K562 (cell line): ENCODE measurements around the gene LATS1. TPM values are rescaled to one million over a fixed set of nuclear protein-coding genes. Genes with fewer than 3 reads are reported as not detected.

Experiments
- ATAC-seq: fragments of 200-7000 bp; cut with Tn5 transposase; 3 replicates; pipeline ENCODE4 v1.9.1; 2020; ENCODE audit warnings: moderate library complexity
- BruUV-seq: library from RNA; stranded (reverse); fragments of 400-500 nt; replicated peaks from 2 replicates; lab custom pipeline; 2021; lab: Mats Ljungman, UMichigan
- CTCF ChIA-PET: fragments of 300-600 bp; formaldehyde crosslinking; extraction: SDS; loops from one replicate; lab custom pipeline; 2021; ENCODE audit warnings: low intra/inter-chr PET ratio; lab: Yijun Ruan, JAX
- POLR2A ChIA-PET: fragments of 300-600, 350-650 bp; sonication (Branson Sonifier 250); formaldehyde crosslinking; extraction: SDS; loops from one replicate; lab custom pipeline; 2021; ENCODE audit warnings: antibody characterized with exemption, inconsistent platforms; lab: Yijun Ruan, JAX
- DNase-seq, 4 experiments: peaks; one replicate each; pipeline versions ENCODE4 v3.0.0 to v3.0.0-alpha.2; 2011 to 2018; ENCODE audit warnings: low spot score in 3 of 4, mixed read lengths in 3 of 4; ENCODE audit errors: extremely low read depth in 1 of 4
- FAIRE-seq: peaks from 2 replicates; lab custom pipeline; 2011; peaks lifted over from hg19 to GRCh38; lab: Jason Lieb, UNC
- H2AFZ ChIP-seq: 2 replicates; pipeline ENCODE4 v1.6.0; 2011; ENCODE audit warnings: low read depth, low read length, control low read depth, inconsistent platforms
- H3K27ac ChIP-seq: fragments of 200-600 bp; 3 replicates; pipeline ENCODE4 v1.8.0; 2011; ENCODE audit warnings: low read depth, mild to moderate bottlenecking, control low read depth, inconsistent platforms, low read length, moderate library complexity, mixed read lengths; ENCODE audit errors: extremely low read depth
- H3K27me3 ChIP-seq, 2 experiments: fragments of 300-600 bp in 1 of 2; 2 replicates in 1 of 2; 3 replicates in 1 of 2; pipeline versions ENCODE4 v1.6.0 to v1.8.0; 2011; ENCODE audit warnings: inconsistent platforms in 2 of 2, low read length in 2 of 2, mild to moderate bottlenecking in 1 of 2, mixed read lengths in 1 of 2, moderate library complexity in 1 of 2; ENCODE audit not compliant: control insufficient read depth in 2 of 2, insufficient read depth in 2 of 2
- H3K36me3 ChIP-seq: fragments of 300-600 bp; 3 replicates; pipeline ENCODE4 v1.8.0; 2011; ENCODE audit warnings: mild to moderate bottlenecking, low read length, inconsistent platforms; ENCODE audit not compliant: control insufficient read depth, insufficient read depth
- H3K4me1 ChIP-seq, 2 experiments: fragments of 200-600 bp in 1 of 2; replicated peaks in 1 of 2; 2 replicates in 1 of 2; 3 replicates in 1 of 2; pipeline versions ENCODE4 v1.5.1 to v1.8.0; 2011; ENCODE audit warnings: inconsistent platforms in 2 of 2, low read length in 2 of 2, mild to moderate bottlenecking in 1 of 2, mixed read lengths in 1 of 2, moderate library complexity in 1 of 2; ENCODE audit not compliant: control insufficient read depth in 2 of 2, insufficient read depth in 2 of 2
- H3K4me2 ChIP-seq: 2 replicates; pipeline ENCODE4 v1.6.1; 2011; ENCODE audit warnings: low read length, control low read depth, inconsistent platforms, mixed read lengths; ENCODE audit not compliant: insufficient read depth
- H3K4me3 ChIP-seq: fragments of 200-600 bp; sonication (generic), shearing (Covaris generic); 2 replicates; pipeline ENCODE4 v1.5.1; 2016; ENCODE audit warnings: control low read depth, inconsistent platforms
- H3K79me2 ChIP-seq: fragments of 200-600 bp; 3 replicates; pipeline ENCODE4 v1.8.0; 2011; ENCODE audit warnings: low read length, inconsistent platforms; ENCODE audit not compliant: control insufficient read depth, insufficient read depth
- H3K9ac ChIP-seq, 2 experiments: 2 replicates each; pipeline versions ENCODE4 v1.6.0 to v1.6.1; 2011; ENCODE audit warnings: low read depth in 2 of 2, low read length in 2 of 2, control low read depth in 1 of 2, inconsistent platforms in 1 of 2, mild to moderate bottlenecking in 1 of 2, mixed read lengths in 1 of 2; ENCODE audit not compliant: insufficient read depth in 1 of 2
- H3K9me1 ChIP-seq: one replicate; pipeline ENCODE4 v1.6.0; 2011; ENCODE audit warnings: inconsistent platforms, mild to moderate bottlenecking, low read length, moderate library complexity; ENCODE audit not compliant: control insufficient read depth, insufficient read depth
- H3K9me3 ChIP-seq: replicated peaks from 2 replicates; pipeline ENCODE4 v1.5.1; 2011; ENCODE audit warnings: low read depth, low read length, inconsistent platforms; ENCODE audit not compliant: control insufficient read depth, insufficient read depth
- H4K20me1 ChIP-seq: replicated peaks from 2 replicates; pipeline ENCODE4 v1.6.1; 2011; ENCODE audit warnings: low read length, inconsistent platforms, mixed read lengths; ENCODE audit not compliant: control insufficient read depth, insufficient read depth
- CC2D1A ChIP-seq: fragments of 450-650 bp; IDR thresholded peaks from 2 replicates; pipeline ENCODE4 v1.6.1; 2017; ENCODE audit warnings: mild to moderate bottlenecking
- CEBPG ChIP-seq, 3 experiments: fragments of 200-800 bp in 1 of 3; sonication (Bioruptor generic) in 1 of 3; sonication (generic) in 1 of 3; formaldehyde crosslinking in 1 of 3; IDR thresholded peaks in 2 of 3; conservative IDR thresholded peaks in 1 of 3; 2 replicates each; pipeline versions ENCODE4 v1.6.1 to v1.8.0; 2016 to 2022; ENCODE audit warnings: missing compliant biosample characterization in 2 of 3, missing genetic modification characterization in 2 of 3, mild to moderate bottlenecking in 1 of 3, missing genetic modification reagents in 1 of 3
- CHAMP1 ChIP-seq: fragments of 450-650 bp; IDR thresholded peaks from 2 replicates; pipeline ENCODE4 v1.6.1; 2016; ENCODE audit warnings: mild to moderate bottlenecking
- CHD2 ChIP-seq: IDR thresholded peaks from 2 replicates; pipeline ENCODE4 v1.6.1; 2011; ENCODE audit warnings: low read depth, low read length
- ELF1 ChIP-seq: fragments of 200-800 bp; sonication (Bioruptor generic); IDR thresholded peaks from 2 replicates; pipeline ENCODE4 v1.6.1; 2016; ENCODE audit warnings: missing genetic modification characterization, missing compliant biosample characterization
- FOXM1 ChIP-seq, 2 experiments: fragments of 450-650 bp in 1 of 2; sonication (generic) in 1 of 2; formaldehyde crosslinking in 1 of 2; IDR thresholded peaks; 2 replicates each; pipeline versions ENCODE4 v1.6.1 to v1.9.0; 2017 to 2022; ENCODE audit warnings: low read depth in 2 of 2, mild to moderate bottlenecking in 2 of 2, missing genetic modification reagents in 1 of 2, moderate library complexity in 1 of 2
- NFATC3 ChIP-seq: fragments of 450-650 bp; IDR thresholded peaks from 2 replicates; pipeline ENCODE4 v1.6.1; 2017; ENCODE audit warnings: mild to moderate bottlenecking
- PHB ChIP-seq: fragments of 250-450 bp; sonication (Bioruptor Pico); IDR thresholded peaks from 2 replicates; pipeline ENCODE4 v1.5.0; 2021
- PRMT5 ChIP-seq: sonication (generic); formaldehyde crosslinking; IDR thresholded peaks from 2 replicates; pipeline ENCODE4 v1.5.0; 2020; ENCODE audit warnings: missing genetic modification reagents
- RBM14 ChIP-seq: fragments of 200-400 bp; formaldehyde crosslinking; IDR thresholded peaks from 2 replicates; pipeline ENCODE4 v1.6.1; 2018; ENCODE audit warnings: low read depth, mild to moderate bottlenecking, low read length, moderate library complexity, borderline replicate concordance; ENCODE audit not compliant: insufficient read depth
- RBM15 ChIP-seq: fragments of 200-400 bp; formaldehyde crosslinking; IDR thresholded peaks from 2 replicates; pipeline ENCODE4 v1.6.1; 2018; ENCODE audit warnings: mild to moderate bottlenecking, low read length, moderate library complexity; ENCODE audit not compliant: insufficient read depth
- SMARCB1 ChIP-seq: IDR thresholded peaks from 2 replicates; pipeline ENCODE4 v1.6.1; 2011; ENCODE audit warnings: improper control_type of control experiment, low read depth; ENCODE audit not compliant: insufficient read length
- SRF ChIP-seq, 2 experiments: fragments of 250-450, 450-650 bp in 1 of 2; sonication (Bioruptor Pico) in 1 of 2; sonication (generic) in 1 of 2; formaldehyde crosslinking; IDR thresholded peaks; 2 replicates each; pipeline versions ENCODE4 v1.5.0 to v1.5.1; 2020 to 2022; ENCODE audit warnings: mild to moderate bottlenecking in 1 of 2, missing genetic modification reagents in 1 of 2
- TFE3 ChIP-seq: fragments of 450-650 bp; formaldehyde crosslinking; IDR thresholded peaks from 2 replicates; pipeline ENCODE4 v1.4.0; 2020; ENCODE audit warnings: mild to moderate bottlenecking, mixed read lengths
- YY1 ChIP-seq, 3 experiments: IDR thresholded peaks; 2 replicates each; pipeline ENCODE4 v1.6.1; 2011; ENCODE audit warnings: low read length in 2 of 3, mild to moderate bottlenecking in 2 of 3, moderate library complexity in 2 of 3, borderline replicate concordance in 1 of 3, control low read depth in 1 of 3, low read depth in 1 of 3; ENCODE audit not compliant: insufficient read depth in 3 of 3, insufficient replicate concordance in 2 of 3, control insufficient read depth in 1 of 3, insufficient read length in 1 of 3; ENCODE audit errors: extremely low read depth in 1 of 3
- ZFP1 ChIP-seq: fragments of 450-650 bp; formaldehyde crosslinking; IDR thresholded peaks from 2 replicates; pipeline ENCODE4 v1.4.0; 2020; ENCODE audit warnings: mild to moderate bottlenecking, mixed read lengths
- ZNF778 ChIP-seq: fragments of 450-650 bp; formaldehyde crosslinking; IDR thresholded peaks from 2 replicates; pipeline ENCODE4 v1.4.0; 2020; ENCODE audit warnings: mild to moderate bottlenecking, moderate library complexity
- WGBS: fragments of 100-300 bp; shearing (Covaris generic); methylation state at CpG from one replicate; pipeline ENCODE4 v1.1.6; 2016; ENCODE audit warnings: low coverage, mixed read lengths; ENCODE audit not compliant: insufficient coverage; ENCODE audit errors: missing lambda C conversion rate; 5-methylcytosine and 5-hydroxymethylcytosine counted together
- in situ Hi-C: fragments of 300-500 bp; cut with MboI; formaldehyde crosslinking; loops from 4 replicates; pipeline ENCODE4 v1.15.0; 2018; ENCODE audit warnings: inconsistent platforms, mixed read lengths
- intact Hi-C: fragments of 100-400 bp; cut with micrococcal nuclease; formaldehyde crosslinking; loops from 2 replicates; pipeline ENCODE4 v1.14.2; 2022
- polyA plus RNA-seq, 8 experiments: library from polyadenylated mRNA; depleted of rRNA in 4 of 8; stranded (reverse) in 5 of 8; unstranded in 3 of 8; fragments of >200 nt; fragmentation: Nextera tagmentation in 2 of 8; fragmentation: Illumina TruSeq in 1 of 8; extraction: Ambion mirVana in 2 of 8; extraction: Trizol in 1 of 8; gene quantifications; 2 replicates each; pipeline versions ENCODE4 v1.2.1 to v1.2.3, GENCODE V29; 2011 to 2014; ENCODE audit warnings: inconsistent platforms in 1 of 8, missing spikeins in 1 of 8
- total RNA-seq, 7 experiments: library from RNA; depleted of rRNA in 6 of 7; stranded (reverse); fragments of >200 nt in 6 of 7; fragmentation: Illumina TruSeq in 2 of 7; extraction: Trizol in 2 of 7; gene quantifications; 2 replicates each; pipeline versions ENCODE4 v1.2.1 to v1.2.3, GENCODE V29; 2011 to 2021; ENCODE audit warnings: low replicate concordance in 1 of 7

LATS1 gene
- total and polyA plus RNA-seq, 9 of the 15 experiments (the other 6 are each of a cell fraction or from before 2014, with no cell fraction given), result 5.0 to 36.3 (median 18.4) TPM

- no peak for DNase-seq
- in situ Hi-C loops, result no loop called here
- H3K4me2 ChIP-seq, result no peak overlapping the region
- FAIRE-seq, result no peak
- POLR2A ChIA-PET, result interaction anchor here (1.0 kb wide), 1 partner anchor 15 kb away, joined by 3 read pairs; no protein-coding TSS in a partner anchor
- H2AFZ ChIP-seq, result no peak overlapping the region
- H3K79me2 ChIP-seq, result peaks cover 78% of the 10 kb centered on the region
- H3K36me3 ChIP-seq, result peaks cover 64% of the 10 kb centered on the region
- TSS peak; percentile 23 for BruUV-seq
- no peak overlapping the region for H3K4me3 ChIP-seq
- no peaks in the 10 kb centered on the region; the same call in 1 of the 2 replicates for H4K20me1 ChIP-seq
- H3K9ac ChIP-seq, result no peak overlapping the region
- H3K27ac ChIP-seq, result peak overlapping the region; percentile 46; the same call in 2 of the 3 replicates
- no peak for ATAC-seq
- intact Hi-C loops, result no loop called here
- CTCF ChIA-PET, result no interaction called here
- H3K9me3 ChIP-seq, result peaks cover 13% of the 10 kb centered on the region
- no peaks in the 10 kb centered on the region for H3K9me1 ChIP-seq
- H3K4me1 ChIP-seq, result peaks cover 4 to 7% of the 10 kb centered on the region in 2 experiments; a peak in 4 of 5 replicates
- 93% methylated on average over 3 of the region's 3 CpGs for WGBS
- H3K27me3 ChIP-seq, result no peaks in the 10 kb centered on the region
- no peak for TF ChIP-seq SRF (CRISPR knock-in tag; IDR thresholded peaks at IDR 0.05)
- no peak for TF ChIP-seq SMARCB1
- no peak for TF ChIP-seq RBM14
- peak in 1 of 3 experiments; percentile 56 for TF ChIP-seq YY1 (IDR thresholded peaks at IDR 0.05; ENCODE audit: borderline replicate concordance in 1 of 3, control insufficient read depth in 1 of 3, extremely low read depth in 1 of 3, insufficient read depth in 3 of 3, insufficient read length in 1 of 3, insufficient replicate concordance in 2 of 3, low read depth in 1 of 3, low read length in 2 of 3)
- TF ChIP-seq PRMT5 (CRISPR knock-in tag), result no peak
- peak; percentile 38; the same call in 1 of the 2 replicates for TF ChIP-seq FOXM1 (IDR thresholded peaks at IDR 0.05; ENCODE audit: low read depth)
- no peak for TF ChIP-seq FOXM1 (CRISPR knock-in tag; IDR thresholded peaks at IDR 0.05; ENCODE audit: low read depth)
- no peak for TF ChIP-seq RBM15
- no peak for TF ChIP-seq ELF1 (tag)
- no peak for TF ChIP-seq ZNF778 (CRISPR knock-in tag)
- 0 out of 2 replicates have a peak, but pooled peaks have one; percentile 16 for TF ChIP-seq CC2D1A
- no peak for TF ChIP-seq CHD2
- no peak; the same call in 1 of the 2 replicates for TF ChIP-seq CEBPG (CRISPR knock-in tag; IDR thresholded peaks at IDR 0.05)
- TF ChIP-seq CEBPG (tag; conservative IDR thresholded peaks at IDR 0.05 in 1 of 2, IDR thresholded peaks at IDR 0.05 in 1 of 2), result peak in 1 of 2 experiments; percentile 31; a peak in 1 of 4 replicates
- TF ChIP-seq CHAMP1, result peak; percentile 90
- TF ChIP-seq ZFP1 (CRISPR knock-in tag), result peak; percentile 96
- TF ChIP-seq PHB (CRISPR knock-in tag), result no peak
- TF ChIP-seq NFATC3, result no peak
- no peak for TF ChIP-seq TFE3
These were observed 48.4 kb upstream of the LATS1 start for GRCh38 chr6:149766156-149766769.
